Measurements from ENCODE around the gene KIAA0232. TPM values are rescaled to one million over a fixed set of nuclear protein-coding genes. Genes with fewer than 3 reads are reported as not detected.

KIAA0232 gene
- polyA plus RNA-seq, 1 donor from 2014 or later: 57.6 TPM

GRCh38 chr4:6916069-6916586 is 133.6 kb downstream of the KIAA0232 start:
- Histone ChIP-seq H3K79me2 (replicated peaks; ENCODE audit: insufficient read depth, low read length) (peaks cover 10% of the 10 kb centered on the region), H3K27ac (ENCODE audit: low read length) (peak overlapping the region; percentile 25)
- TF ChIP-seq MXI1 (conservative IDR thresholded peaks at IDR 0.05; ENCODE audit: poor library complexity, severe bottlenecking): no peak
- TF ChIP-seq REST (IDR thresholded peaks at IDR 0.05; ENCODE audit: borderline replicate concordance): no peak
- TF ChIP-seq SMC3 (conservative IDR thresholded peaks at IDR 0.05; ENCODE audit: poor library complexity): no peak
- TF ChIP-seq RAD21 (conservative IDR thresholded peaks at IDR 0.05): no peak
- no peak for TF ChIP-seq EZH2 (IDR thresholded peaks at IDR 0.05; ENCODE audit: borderline replicate concordance, insufficient read depth, low read length, poor library complexity, severe bottlenecking)
- no peak for TF ChIP-seq CTCF (IDR thresholded peaks at IDR 0.05; ENCODE audit: poor library complexity, severe bottlenecking)
- no peak for TF ChIP-seq POLR2AphosphoS5 (IDR thresholded peaks at IDR 0.05)
- TF ChIP-seq TAF1 (IDR thresholded peaks at IDR 0.05; ENCODE audit: low read depth): no peak

GRCh38 chr4:6916587-6917460 is 134.3 kb downstream of the KIAA0232 start:
- H3K27ac ChIP-seq (ENCODE audit: low read length): peak overlapping the region; percentile 25
- TF ChIP-seq EP300 (conservative IDR thresholded peaks at IDR 0.05; ENCODE audit: poor library complexity, severe bottlenecking) (peak; percentile 86), POLR2AphosphoS5 (IDR thresholded peaks at IDR 0.05) (peak; percentile 71), MXI1 (conservative IDR thresholded peaks at IDR 0.05; ENCODE audit: poor library complexity, severe bottlenecking) (no peak), SMC3 (conservative IDR thresholded peaks at IDR 0.05; ENCODE audit: poor library complexity) (peak; percentile 15), CTCF (IDR thresholded peaks at IDR 0.05; ENCODE audit: poor library complexity, severe bottlenecking) (no peak)
- no peaks in the 10 kb centered on the region for H4K20me1 ChIP-seq (ENCODE audit: insufficient read depth)
- H3F3A ChIP-seq (ENCODE audit: insufficient read depth, low read length, poor library complexity, severe bottlenecking): no peaks in the 10 kb centered on the region
- H2AFZ ChIP-seq (ENCODE audit: low read depth, low read length): no peak overlapping the region
- H3K27me3 ChIP-seq (ENCODE audit: insufficient read depth, low read depth, low read length): no peaks in the 10 kb centered on the region
- H3K4me2 ChIP-seq (ENCODE audit: low read length): no peak overlapping the region
- H3K9me2 ChIP-seq (ENCODE audit: insufficient read depth, low read length): no peaks in the 10 kb centered on the region
- no peak overlapping the region for H3K9ac ChIP-seq (ENCODE audit: low read length)
- no peaks in the 10 kb centered on the region for H3K9me3 ChIP-seq (ENCODE audit: low read length)
- peak overlapping the region; percentile 38 for H3K4me3 ChIP-seq (ENCODE audit: low read length)
- H3K36me3 ChIP-seq (ENCODE audit: insufficient read depth, low read length): no peaks in the 10 kb centered on the region
- peaks cover 4% of the 10 kb centered on the region for H3K79me2 ChIP-seq (replicated peaks; ENCODE audit: insufficient read depth, low read length)

More at GRCh38 chr4:6916069-6916586, 133.6 kb downstream of the KIAA0232 start:
- H3K9me3 ChIP-seq (ENCODE audit: low read length): no peaks in the 10 kb centered on the region
- no peak overlapping the region for H3K4me2 ChIP-seq (ENCODE audit: low read length)
- H3K36me3 ChIP-seq (ENCODE audit: insufficient read depth, low read length): no peaks in the 10 kb centered on the region
- no peaks in the 10 kb centered on the region for H4K20me1 ChIP-seq (ENCODE audit: insufficient read depth)
- H3K4me3 ChIP-seq (ENCODE audit: low read length): peak overlapping the region; percentile 38
- no peaks in the 10 kb centered on the region for H3F3A ChIP-seq (ENCODE audit: insufficient read depth, low read length, poor library complexity, severe bottlenecking)
- H3K9me2 ChIP-seq (ENCODE audit: insufficient read depth, low read length): no peaks in the 10 kb centered on the region
- no peak overlapping the region for H2AFZ ChIP-seq (ENCODE audit: low read depth, low read length)
- H3K9ac ChIP-seq (ENCODE audit: low read length): no peak overlapping the region
- no peaks in the 10 kb centered on the region for H3K27me3 ChIP-seq (ENCODE audit: insufficient read depth, low read depth, low read length)

Data from neural cell (in vitro differentiated cells).